AG04449 (cell line): ENCODE data around the gene EFCAB5.
"Not testable (repeated sequence)": the region's sequence is repeated elsewhere in the genome, so short reads cannot be mapped to it uniquely, and the experiment has no call there.

Experiments used
- CTCF ChIA-PET: fragments of 350-600 bp; formaldehyde crosslinking; extraction: SDS; loops from one replicate; lab custom pipeline; 2021; ENCODE audit warnings: antibody characterized with exemption; lab: Yijun Ruan, JAX
- POLR2A ChIA-PET: fragments of 400-600, 350-600 bp; formaldehyde crosslinking; extraction: SDS; loops from one replicate; lab custom pipeline; 2020; ENCODE audit warnings: antibody characterized with exemption, inconsistent platforms; lab: Yijun Ruan, JAX
- DNase-seq: peaks from one replicate; pipeline ENCODE4 v3.0.0-alpha.2; 2010; ENCODE audit warnings: low read depth, low spot score
- H3K4me3 ChIP-seq: 2 replicates; pipeline ENCODE4 v1.5.1; 2011; ENCODE audit warnings: low read depth, mild to moderate bottlenecking, control low read depth, low read length
- CTCF ChIP-seq: IDR thresholded peaks from one replicate; pipeline ENCODE4 v1.5.1; 2011; ENCODE audit warnings: mild to moderate bottlenecking, moderate library complexity, low read length, control low read depth, inconsistent platforms; ENCODE audit not compliant: insufficient read depth; ENCODE audit errors: missing control alignments

EFCAB5 gene

GRCh38 chr17:29941334-29941733 is at the start of gene EFCAB5:
Gene EFCAB5, plus strand, starts transcription at chr17:29941634. Its CDS starts 163 bp downstream, at chr17:29941797.
- ChIA-PET POLR2A (no interaction called here), CTCF (interaction anchor here (1.3 to 4.4 kb wide), 3 partner anchors 10 to 134 kb away, joined by 4 to 71 read pairs (median 7); partner anchors contain the start of gene SSH2)
- no peak for TF ChIP-seq CTCF
- H3K4me3 ChIP-seq = no peak within 1 kb of the TSS
- no peak for DNase-seq

GRCh38 chr17:29892201-29892600 is 49.2 kb upstream of the EFCAB5 start:
- POLR2A ChIA-PET = no interaction called here
- CTCF ChIA-PET = interaction anchor here (0.8 to 1.4 kb wide), 3 partner anchors 39 to 212 kb away, joined by 3 to 10 read pairs (median 3); no protein-coding TSS in a partner anchor
- TF ChIP-seq CTCF = no peak
- no peak overlapping the region for H3K4me3 ChIP-seq
- no peak for DNase-seq

GRCh38 chr17:29897136-29897535 is 44.3 kb upstream of the EFCAB5 start:
- CTCF ChIA-PET, POLR2A ChIA-PET, DNase-seq, H3K4me3 ChIP-seq: not testable (repeated sequence)

GRCh38 chr17:29903471-29903870 is 38.0 kb upstream of the EFCAB5 start:
- ChIA-PET CTCF (interaction anchor here (1.7 kb wide), 1 partner anchor 28 kb away, joined by 7 read pairs; no protein-coding TSS in a partner anchor), POLR2A (no interaction called here)
- H3K4me3 ChIP-seq = no peak overlapping the region
- no peak for TF ChIP-seq CTCF
- DNase-seq = no peak

- ChIA-PET CTCF (interaction anchor here (0.9 kb wide), 1 partner anchor 188 kb away, joined by 3 read pairs; no protein-coding TSS in a partner anchor), POLR2A (no interaction called here)
- no peak for DNase-seq
- H3K4me3 ChIP-seq = no peak overlapping the region
- TF ChIP-seq CTCF = no peak
Measured at GRCh38 chr17:29905086-29905878, 36.2 kb upstream of the EFCAB5 start.

GRCh38 chr17:29905879-29906167 is 35.6 kb upstream of the EFCAB5 start:
- POLR2A ChIA-PET = no interaction called here
- no peak for DNase-seq
- CTCF ChIA-PET = interaction anchor here (0.9 kb wide), 1 partner anchor 188 kb away, joined by 3 read pairs; no protein-coding TSS in a partner anchor
- H3K4me3 ChIP-seq = no peak overlapping the region
- TF ChIP-seq CTCF = no peak
